SK-N-SH (cell line): ENCODE results near the gene DIPK1C.

Source experiments
- CTCF ChIP-seq: fragments of 200-600 bp; sonication (generic); IDR thresholded peaks from 2 replicates; pipeline ENCODE4 v1.6.1; 2017; ENCODE audit warnings: antibody characterized with exemption, mild to moderate bottlenecking, moderate library complexity
- EP300 ChIP-seq, 2 experiments: IDR thresholded peaks; 2 replicates each; pipeline versions ENCODE4 v1.4.0 to v1.6.1; 2012; ENCODE audit warnings: borderline replicate concordance in 1 of 2, low read depth in 1 of 2, low read length in 1 of 2
- MAX ChIP-seq: IDR thresholded peaks from 2 replicates; pipeline ENCODE4 v1.4.0; 2012; ENCODE audit warnings: low read depth
- NRF1 ChIP-seq: IDR thresholded peaks from 2 replicates; pipeline ENCODE4 v1.6.1; 2012; ENCODE audit warnings: low read depth, mild to moderate bottlenecking, low read length
- POLR2AphosphoS5 ChIP-seq: IDR thresholded peaks from 2 replicates; pipeline ENCODE4 v1.6.1; 2012; ENCODE audit warnings: low read depth, low read length
- REST ChIP-seq: IDR thresholded peaks from 2 replicates; pipeline ENCODE4 v1.6.1; 2012; ENCODE audit warnings: mild to moderate bottlenecking, low read depth, low read length, moderate library complexity
- SMC3 ChIP-seq: IDR thresholded peaks from 2 replicates; pipeline ENCODE4 v1.6.1; 2012; ENCODE audit warnings: low read depth, low read length, improper control_type of control experiment
- YY1 ChIP-seq: IDR thresholded peaks from 2 replicates; pipeline ENCODE4 v1.4.0; 2012; ENCODE audit warnings: low read depth, mild to moderate bottlenecking

- TF ChIP-seq EP300 (IDR thresholded peaks at IDR 0.05; ENCODE audit: borderline replicate concordance in 1 of 2, low read depth in 1 of 2, low read length in 1 of 2) (no peak), REST (no peak), NRF1 (no peak), CTCF (no peak), MAX (no peak), POLR2AphosphoS5 (no peak), YY1 (no peak), SMC3 (no peak)
Measured at GRCh38 chr18:74430231-74430630, 26.9 kb downstream of the DIPK1C start.
